Hepatocyte (in vitro differentiated cells): ENCODE measurements around the gene SSBP2. TPM values are rescaled to one million over a fixed set of nuclear protein-coding genes. Genes with fewer than 3 reads are reported as not detected.
A peak's percentile ranks its signal among the peaks of the same experiment; 100 is the strongest.

Source experiments
- DNase-seq: peaks from one replicate; pipeline ENCODE4 v3.0.0-alpha.2; 2016; ENCODE audit warnings: low spot score
- H2AFZ ChIP-seq: fragments of 200-600 bp; sonication (generic); 2 replicates; pipeline ENCODE4 v1.6.0; 2016; ENCODE audit warnings: antibody characterized with exemption, mild to moderate bottlenecking
- H3K27ac ChIP-seq: fragments of 200-600 bp; sonication (generic); 2 replicates; pipeline ENCODE4 v1.5.1; 2016; ENCODE audit warnings: mild to moderate bottlenecking
- H3K27me3 ChIP-seq: fragments of 200-600 bp; sonication (generic); 2 replicates; pipeline ENCODE4 v1.6.1; 2016
- H3K36me3 ChIP-seq: fragments of 200-600 bp; sonication (generic); replicated peaks from 2 replicates; pipeline ENCODE4 v1.5.1; 2016; ENCODE audit warnings: low read depth; ENCODE audit not compliant: insufficient read depth
- H3K4me1 ChIP-seq: fragments of 200-600 bp; sonication (generic); 2 replicates; pipeline ENCODE4 v1.5.1; 2016; ENCODE audit warnings: mild to moderate bottlenecking, moderate library complexity; ENCODE audit not compliant: insufficient read depth
- H3K4me2 ChIP-seq: fragments of 200-600 bp; sonication (generic); 2 replicates; pipeline ENCODE4 v1.6.0; 2016
- H3K4me3 ChIP-seq: fragments of 200-600 bp; sonication (generic); 2 replicates; pipeline ENCODE4 v1.5.1; 2016; ENCODE audit warnings: mild to moderate bottlenecking
- H3K79me2 ChIP-seq: fragments of 200-600 bp; sonication (generic); 2 replicates; pipeline ENCODE4 v1.6.0; 2017; ENCODE audit warnings: mild to moderate bottlenecking
- H3K9me2 ChIP-seq: fragments of 200-600 bp; sonication (generic); replicated peaks from 2 replicates; pipeline ENCODE4 v1.6.0; 2017; ENCODE audit warnings: mild to moderate bottlenecking; ENCODE audit not compliant: insufficient read depth
- H3K9me3 ChIP-seq: fragments of 200-600 bp; sonication (generic); 2 replicates; pipeline ENCODE4 v1.5.1; 2016; ENCODE audit warnings: low read depth, mild to moderate bottlenecking
- H4K20me1 ChIP-seq: fragments of 200-600 bp; sonication (generic); 2 replicates; pipeline ENCODE4 v1.6.0; 2016; ENCODE audit warnings: mild to moderate bottlenecking; ENCODE audit not compliant: insufficient read depth, poor library complexity, severe bottlenecking
- EZH2 ChIP-seq: fragments of 200-600 bp; sonication (generic); IDR thresholded peaks from 2 replicates; pipeline ENCODE4 v1.6.1; 2016; ENCODE audit warnings: antibody characterized with exemption, mild to moderate bottlenecking, borderline replicate concordance
- EZH2phosphoT487 ChIP-seq: fragments of 200-600 bp; sonication (generic); IDR thresholded peaks from one replicate; pipeline ENCODE4 v1.6.1; 2018; ENCODE audit warnings: antibody characterized with exemption, mild to moderate bottlenecking, low read depth, moderate library complexity; ENCODE audit not compliant: unreplicated experiment, severe bottlenecking
- WGBS: methylation state at CpG from one replicate; pipeline ENCODE4 v1.1.6; 2016; ENCODE audit warnings: low lambda C conversion rate; ENCODE audit errors: missing lambda C conversion rate; 5-methylcytosine and 5-hydroxymethylcytosine counted together
- polyA plus RNA-seq: library from polyadenylated mRNA; unstranded; fragments of >200 nt; fragmentation: Nextera tagmentation; extraction: Ambion mirVana; gene quantifications from 2 replicates; pipeline ENCODE4 v1.2.1, GENCODE V29; 2016
- total RNA-seq: library from RNA; depleted of rRNA; stranded (reverse); fragments of >200 nt; gene quantifications from 2 replicates; pipeline ENCODE4 v1.2.3, GENCODE V29; 2014
- TF ChIP-seq, protein P1 (sequence below): fragments of 200-600 bp; sonication (generic); IDR thresholded peaks from 2 replicates; pipeline ENCODE4 v1.5.1; 2016; ENCODE audit warnings: antibody characterized with exemption, mild to moderate bottlenecking; ENCODE audit not compliant: poor library complexity

The SSBP2 gene
- total and polyA plus RNA-seq, 2 experiments from 2014 or later = 23.7 to 48.2 TPM

DNA sequence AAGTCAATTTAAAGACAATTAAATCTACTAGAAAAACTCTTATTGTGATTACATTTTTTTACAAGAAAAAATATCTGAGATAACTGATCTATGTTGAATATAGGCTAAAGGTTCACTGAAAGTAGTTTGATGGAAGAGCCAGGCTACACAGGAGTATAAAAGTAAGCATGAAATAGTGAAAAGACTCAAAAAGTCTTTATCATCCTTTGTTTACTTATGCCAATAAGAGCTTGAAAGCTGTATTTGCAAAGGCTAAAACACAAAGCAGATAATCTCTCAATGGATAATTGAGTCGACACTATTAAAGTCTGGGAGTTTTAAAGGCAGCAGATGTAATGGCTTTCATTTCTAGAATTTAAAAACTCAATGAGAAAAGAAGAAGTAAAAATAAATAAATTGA lies 42.0 kb downstream of the SSBP2 start:
- no peak for TF ChIP-seq EZH2phosphoT487
- TF ChIP-seq, protein P1, sequence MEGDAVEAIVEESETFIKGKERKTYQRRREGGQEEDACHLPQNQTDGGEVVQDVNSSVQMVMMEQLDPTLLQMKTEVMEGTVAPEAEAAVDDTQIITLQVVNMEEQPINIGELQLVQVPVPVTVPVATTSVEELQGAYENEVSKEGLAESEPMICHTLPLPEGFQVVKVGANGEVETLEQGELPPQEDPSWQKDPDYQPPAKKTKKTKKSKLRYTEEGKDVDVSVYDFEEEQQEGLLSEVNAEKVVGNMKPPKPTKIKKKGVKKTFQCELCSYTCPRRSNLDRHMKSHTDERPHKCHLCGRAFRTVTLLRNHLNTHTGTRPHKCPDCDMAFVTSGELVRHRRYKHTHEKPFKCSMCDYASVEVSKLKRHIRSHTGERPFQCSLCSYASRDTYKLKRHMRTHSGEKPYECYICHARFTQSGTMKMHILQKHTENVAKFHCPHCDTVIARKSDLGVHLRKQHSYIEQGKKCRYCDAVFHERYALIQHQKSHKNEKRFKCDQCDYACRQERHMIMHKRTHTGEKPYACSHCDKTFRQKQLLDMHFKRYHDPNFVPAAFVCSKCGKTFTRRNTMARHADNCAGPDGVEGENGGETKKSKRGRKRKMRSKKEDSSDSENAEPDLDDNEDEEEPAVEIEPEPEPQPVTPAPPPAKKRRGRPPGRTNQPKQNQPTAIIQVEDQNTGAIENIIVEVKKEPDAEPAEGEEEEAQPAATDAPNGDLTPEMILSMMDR = no peak
- no peak for TF ChIP-seq EZH2
- no peaks in the 10 kb centered on the region for H3K27me3 ChIP-seq
- H3K4me3 ChIP-seq = no peak overlapping the region
- no peaks in the 10 kb centered on the region for H3K9me3 ChIP-seq
- H3K36me3 ChIP-seq = no peaks in the 10 kb centered on the region
- peaks cover 6% of the 10 kb centered on the region for H4K20me1 ChIP-seq
- H2AFZ ChIP-seq = no peak overlapping the region
- H3K4me2 ChIP-seq = peak overlapping the region; percentile 12
- no peak overlapping the region for H3K27ac ChIP-seq
- peaks cover 41% of the 10 kb centered on the region for H3K79me2 ChIP-seq
- no peaks in the 10 kb centered on the region for H3K9me2 ChIP-seq
- no peak for DNase-seq
- H3K4me1 ChIP-seq = no peaks in the 10 kb centered on the region
- 29% methylated on average over 1 of the region's 1 CpG for WGBS

DNA sequence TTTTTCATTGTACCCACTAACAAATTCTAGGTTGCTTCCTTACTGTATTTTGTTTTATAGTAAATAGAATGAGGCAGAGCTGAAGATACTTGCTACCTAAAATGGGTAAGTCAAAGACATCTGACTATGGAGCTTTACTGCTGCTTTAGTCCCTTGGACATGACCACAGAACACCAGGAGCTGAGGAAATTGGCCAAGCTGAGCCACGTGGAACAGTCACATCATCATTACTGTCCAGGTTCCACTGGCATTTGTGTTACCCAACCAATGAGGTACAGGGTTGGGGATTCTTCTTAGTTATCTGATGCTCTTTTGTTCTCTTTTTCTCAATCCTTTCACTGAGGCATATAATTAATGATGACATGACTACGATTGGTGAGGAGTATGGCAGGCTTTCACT lies 47.1 kb downstream of the SSBP2 start:
- WGBS = 87% methylated on average over 2 of the region's 2 CpGs
- H3K4me3 ChIP-seq = no peak overlapping the region
- no peaks in the 10 kb centered on the region for H4K20me1 ChIP-seq
- no peaks in the 10 kb centered on the region for H3K36me3 ChIP-seq
- TF ChIP-seq, protein P1 = no peak
- TF ChIP-seq EZH2 (no peak), EZH2phosphoT487 (no peak)
- no peak overlapping the region for H3K4me2 ChIP-seq
- no peaks in the 10 kb centered on the region for H3K9me2 ChIP-seq
- no peak for DNase-seq
- H3K27me3 ChIP-seq = no peaks in the 10 kb centered on the region
- H3K27ac ChIP-seq = no peak overlapping the region
- H3K79me2 ChIP-seq = peaks cover 44% of the 10 kb centered on the region
- no peaks in the 10 kb centered on the region for H3K9me3 ChIP-seq
- H3K4me1 ChIP-seq = no peaks in the 10 kb centered on the region
- no peak overlapping the region for H2AFZ ChIP-seq

DNA sequence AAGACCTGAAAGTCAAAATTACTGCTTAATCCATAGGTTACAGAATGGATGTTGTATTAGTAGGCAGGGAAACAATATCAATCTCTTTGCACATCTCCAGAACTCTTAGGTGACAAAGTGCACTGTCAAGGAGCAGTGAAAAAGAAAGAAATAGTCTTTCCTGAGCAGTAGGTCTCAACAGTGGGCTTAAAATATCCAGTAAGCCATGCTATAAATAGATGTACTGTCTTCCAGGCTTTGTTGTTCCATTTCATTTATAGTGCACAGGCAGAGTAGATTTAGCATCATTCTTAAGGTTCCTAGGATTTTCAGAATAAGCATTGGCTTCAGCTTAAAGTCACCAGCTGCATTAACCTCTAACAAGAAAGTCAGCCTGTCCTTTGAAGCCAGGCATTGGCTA lies 50.7 kb downstream of the SSBP2 start:
- no peak overlapping the region for H3K4me2 ChIP-seq
- H4K20me1 ChIP-seq = peaks cover 5% of the 10 kb centered on the region
- no peaks in the 10 kb centered on the region for H3K4me1 ChIP-seq
- no peaks in the 10 kb centered on the region for H3K27me3 ChIP-seq
- peaks cover 3% of the 10 kb centered on the region for H3K36me3 ChIP-seq
- no peak overlapping the region for H3K27ac ChIP-seq
- peaks cover 47% of the 10 kb centered on the region for H3K79me2 ChIP-seq
- no peak for TF ChIP-seq EZH2
- TF ChIP-seq, protein P1 = no peak
- TF ChIP-seq EZH2phosphoT487 = no peak
- no peak overlapping the region for H3K4me3 ChIP-seq
- DNase-seq = no peak
- no peak overlapping the region for H2AFZ ChIP-seq
- H3K9me3 ChIP-seq = no peaks in the 10 kb centered on the region
- no peaks in the 10 kb centered on the region for H3K9me2 ChIP-seq

DNA sequence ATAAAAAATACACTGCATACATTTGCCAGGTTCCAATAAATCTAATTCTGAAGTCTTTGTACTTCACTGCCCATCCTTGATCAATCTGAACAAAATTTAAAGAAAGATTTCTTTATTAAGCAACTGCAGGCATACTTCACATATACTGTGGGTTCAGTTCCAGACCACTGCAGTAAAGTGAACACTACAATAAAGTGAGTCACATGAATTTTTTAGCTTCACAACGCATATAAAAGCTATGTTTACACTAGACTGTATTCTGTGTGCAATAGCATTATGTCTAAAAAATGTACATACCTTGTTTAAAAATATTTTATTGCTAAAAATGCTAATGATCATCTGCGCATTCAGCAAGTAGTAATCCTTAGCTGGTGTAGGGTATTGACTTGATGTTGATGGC lies 52.1 kb downstream of the SSBP2 start:
- H3K79me2 ChIP-seq = peaks cover 47% of the 10 kb centered on the region
- peaks cover 5% of the 10 kb centered on the region for H4K20me1 ChIP-seq
- TF ChIP-seq, protein P1 = no peak
- TF ChIP-seq EZH2phosphoT487 = no peak
- TF ChIP-seq EZH2 = no peak
- peaks cover 3% of the 10 kb centered on the region for H3K36me3 ChIP-seq
- no peaks in the 10 kb centered on the region for H3K4me1 ChIP-seq
- DNase-seq = no peak
- H3K4me3 ChIP-seq = no peak overlapping the region
- WGBS = 91% methylated on average over 2 of the region's 2 CpGs
- H3K27ac ChIP-seq = no peak overlapping the region
- H3K27me3 ChIP-seq = no peaks in the 10 kb centered on the region
- no peaks in the 10 kb centered on the region for H3K9me3 ChIP-seq
- H3K9me2 ChIP-seq = no peaks in the 10 kb centered on the region
- no peak overlapping the region for H2AFZ ChIP-seq
- H3K4me2 ChIP-seq = no peak overlapping the region
